ENCODE measurements around the gene LGALSL.

DNA sequence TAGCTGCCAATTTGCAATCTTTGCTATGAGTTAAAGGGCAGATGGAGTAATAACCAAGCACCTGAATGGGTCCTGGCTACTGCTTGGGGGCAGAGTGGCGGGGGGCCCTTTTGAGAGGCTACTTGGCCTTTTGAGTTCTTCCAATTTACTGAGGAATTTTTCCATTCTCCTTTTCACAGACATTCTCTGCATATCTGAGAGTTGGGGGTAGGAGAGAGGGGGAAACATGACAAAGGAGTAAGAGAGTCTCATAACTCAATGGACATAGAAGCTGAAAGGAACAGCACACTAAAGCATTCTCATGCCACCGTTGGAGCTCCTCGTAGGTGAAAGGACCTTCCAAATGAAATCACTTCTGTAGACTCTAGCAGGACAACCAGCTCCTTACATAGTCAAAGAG is 16.1 kb downstream of the LGALSL start:
- TF ChIP-seq, protein P1, sequence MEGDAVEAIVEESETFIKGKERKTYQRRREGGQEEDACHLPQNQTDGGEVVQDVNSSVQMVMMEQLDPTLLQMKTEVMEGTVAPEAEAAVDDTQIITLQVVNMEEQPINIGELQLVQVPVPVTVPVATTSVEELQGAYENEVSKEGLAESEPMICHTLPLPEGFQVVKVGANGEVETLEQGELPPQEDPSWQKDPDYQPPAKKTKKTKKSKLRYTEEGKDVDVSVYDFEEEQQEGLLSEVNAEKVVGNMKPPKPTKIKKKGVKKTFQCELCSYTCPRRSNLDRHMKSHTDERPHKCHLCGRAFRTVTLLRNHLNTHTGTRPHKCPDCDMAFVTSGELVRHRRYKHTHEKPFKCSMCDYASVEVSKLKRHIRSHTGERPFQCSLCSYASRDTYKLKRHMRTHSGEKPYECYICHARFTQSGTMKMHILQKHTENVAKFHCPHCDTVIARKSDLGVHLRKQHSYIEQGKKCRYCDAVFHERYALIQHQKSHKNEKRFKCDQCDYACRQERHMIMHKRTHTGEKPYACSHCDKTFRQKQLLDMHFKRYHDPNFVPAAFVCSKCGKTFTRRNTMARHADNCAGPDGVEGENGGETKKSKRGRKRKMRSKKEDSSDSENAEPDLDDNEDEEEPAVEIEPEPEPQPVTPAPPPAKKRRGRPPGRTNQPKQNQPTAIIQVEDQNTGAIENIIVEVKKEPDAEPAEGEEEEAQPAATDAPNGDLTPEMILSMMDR (IDR thresholded peaks at IDR 0.05): no peak
- TF ChIP-seq POLR2A (IDR thresholded peaks at IDR 0.05): no peak
- no peak for TF ChIP-seq POLR2AphosphoS5 (IDR thresholded peaks at IDR 0.05; ENCODE audit: insufficient read depth in 1 of 2, low read depth in 1 of 2)

Measured in vagina (tissue), 2 donors.